GM18517 (cell line): Measurements from ENCODE around the gene SOX9.
"Not testable (repeated sequence)": the region's sequence is repeated elsewhere in the genome, so short reads cannot be mapped to it uniquely, and the experiment has no call there.

Experiments
- ATAC-seq: cut with Tn5 transposase; IDR thresholded peaks from one replicate; pipeline ENCODE4 v1.9.1; 2021; ENCODE audit warnings: mild to moderate bottlenecking, moderate library complexity; ENCODE audit not compliant: unreplicated experiment

Gene SOX9

DNA sequence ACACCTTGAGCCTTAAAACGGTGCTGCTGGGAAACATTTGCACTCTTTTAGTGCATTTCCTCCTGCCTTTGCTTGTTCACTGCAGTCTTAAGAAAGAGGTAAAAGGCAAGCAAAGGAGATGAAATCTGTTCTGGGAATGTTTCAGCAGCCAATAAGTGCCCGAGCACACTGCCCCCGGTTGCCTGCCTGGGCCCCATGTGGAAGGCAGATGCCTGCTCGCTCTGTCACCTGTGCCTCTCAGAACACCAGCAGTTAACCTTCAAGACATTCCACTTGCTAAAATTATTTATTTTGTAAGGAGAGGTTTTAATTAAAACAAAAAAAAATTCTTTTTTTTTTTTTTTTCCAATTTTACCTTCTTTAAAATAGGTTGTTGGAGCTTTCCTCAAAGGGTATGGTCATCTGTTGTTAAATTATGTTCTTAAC is 4.4 kb downstream of the SOX9 start:
- ATAC-seq: no peak

DNA sequence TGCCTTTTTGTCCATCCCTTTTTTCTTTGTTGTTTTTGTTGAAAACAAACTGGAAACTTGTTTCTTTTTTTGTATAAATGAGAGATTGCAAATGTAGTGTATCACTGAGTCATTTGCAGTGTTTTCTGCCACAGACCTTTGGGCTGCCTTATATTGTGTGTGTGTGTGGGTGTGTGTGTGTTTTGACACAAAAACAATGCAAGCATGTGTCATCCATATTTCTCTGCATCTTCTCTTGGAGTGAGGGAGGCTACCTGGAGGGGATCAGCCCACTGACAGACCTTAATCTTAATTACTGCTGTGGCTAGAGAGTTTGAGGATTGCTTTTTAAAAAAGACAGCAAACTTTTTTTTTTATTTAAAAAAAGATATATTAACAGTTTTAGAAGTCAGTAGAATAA is 4.9 kb downstream of the SOX9 start:
- no peak for ATAC-seq

DNA sequence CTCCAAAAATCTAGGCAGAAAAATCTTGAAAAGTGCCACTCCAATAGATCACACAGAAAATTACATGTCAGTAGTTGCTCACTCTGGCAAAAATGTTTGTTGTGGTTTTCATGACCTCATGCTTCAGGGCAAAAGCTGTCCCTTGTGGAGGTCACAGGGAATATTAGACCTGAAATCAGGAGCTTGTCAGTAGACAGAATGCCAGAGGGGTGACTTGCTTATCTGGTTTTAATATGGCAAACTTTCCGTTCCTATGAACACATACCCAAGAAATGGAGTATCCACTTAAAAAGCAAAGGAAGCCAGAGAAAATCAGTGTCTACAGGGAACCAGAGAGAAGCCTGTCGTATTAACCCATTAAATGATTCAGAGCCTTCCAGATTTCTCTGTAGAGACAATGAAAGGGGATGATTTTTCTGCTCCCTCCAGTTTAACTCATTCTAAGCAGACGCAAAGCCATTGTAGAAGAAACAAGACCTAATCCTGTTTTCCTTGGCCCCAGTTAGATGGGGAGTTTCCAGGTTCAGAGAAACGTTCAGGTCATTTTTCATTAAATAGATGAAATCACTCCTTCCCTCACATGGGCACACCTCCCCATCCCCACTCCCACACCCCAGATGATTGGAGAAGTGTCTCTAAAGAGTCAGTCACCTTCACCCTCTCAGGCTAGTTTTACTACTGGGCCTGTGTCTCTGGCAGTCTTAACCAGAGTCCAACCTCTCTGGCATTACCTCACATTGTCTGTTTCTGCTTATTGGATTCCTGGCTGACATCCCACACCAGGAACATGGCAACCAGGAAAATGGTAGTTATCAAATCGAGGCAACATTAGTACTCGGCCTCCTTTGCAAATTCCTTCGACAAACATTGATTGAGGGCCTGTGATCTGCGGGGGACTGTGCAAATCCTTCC is 6.0 kb downstream of the SOX9 start:
- ATAC-seq: no peak

DNA sequence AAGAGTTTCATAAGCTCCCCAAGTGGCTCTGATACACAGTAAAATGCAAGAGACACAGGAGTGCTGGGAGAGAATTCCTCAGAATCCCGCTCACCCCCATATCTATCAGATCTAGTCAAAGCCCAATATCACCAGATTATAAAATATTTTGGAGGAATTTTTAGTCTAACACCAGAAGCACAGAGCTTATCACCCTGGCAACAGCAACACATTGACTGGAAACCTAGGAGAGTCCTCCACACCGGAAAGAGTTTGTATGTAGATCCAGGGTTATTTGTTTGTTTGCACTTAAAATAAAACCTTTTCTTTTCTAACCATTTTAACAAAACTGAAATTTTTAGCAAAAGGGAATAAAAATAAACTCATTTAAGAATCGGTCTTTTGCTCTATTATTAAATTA is 7.2 kb downstream of the SOX9 start:
- ATAC-seq: no peak

DNA sequence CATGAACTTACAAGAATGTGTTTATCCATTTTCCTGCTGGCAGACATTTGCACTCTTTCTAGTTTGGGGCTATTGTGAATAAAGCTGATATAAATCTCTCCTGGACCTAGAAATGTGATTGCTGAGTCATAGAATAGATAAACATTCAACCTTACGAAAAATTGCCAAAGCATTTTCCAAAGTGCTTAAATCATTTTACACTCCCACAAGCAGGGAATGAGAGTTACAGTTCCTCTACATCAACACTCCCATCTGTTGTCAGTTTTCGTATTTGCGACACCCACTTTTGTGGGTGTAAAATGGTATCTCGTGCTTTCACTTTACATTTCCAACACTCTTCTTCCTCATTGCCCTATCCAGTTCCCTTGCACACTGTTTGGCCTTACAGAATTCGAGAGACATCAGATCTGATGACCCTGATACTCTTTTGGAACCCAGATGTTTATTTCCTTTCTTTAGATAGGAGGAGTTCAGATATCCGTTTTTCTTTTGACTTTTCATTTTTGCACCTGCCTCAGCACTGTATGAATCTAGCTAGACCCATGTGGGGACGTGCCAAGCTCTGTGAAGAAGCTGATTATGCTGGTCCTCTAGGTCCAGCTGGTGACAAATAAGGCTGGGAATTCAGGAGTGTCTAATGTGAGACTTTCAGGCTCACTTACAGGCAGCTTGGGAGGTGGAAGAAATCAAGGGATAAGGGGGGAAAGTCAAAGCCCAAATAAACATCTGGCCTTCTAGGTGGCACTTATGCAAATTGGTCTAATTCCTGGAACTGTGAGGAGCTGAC is 14.0 kb downstream of the SOX9 start:
- no peak for ATAC-seq

DNA sequence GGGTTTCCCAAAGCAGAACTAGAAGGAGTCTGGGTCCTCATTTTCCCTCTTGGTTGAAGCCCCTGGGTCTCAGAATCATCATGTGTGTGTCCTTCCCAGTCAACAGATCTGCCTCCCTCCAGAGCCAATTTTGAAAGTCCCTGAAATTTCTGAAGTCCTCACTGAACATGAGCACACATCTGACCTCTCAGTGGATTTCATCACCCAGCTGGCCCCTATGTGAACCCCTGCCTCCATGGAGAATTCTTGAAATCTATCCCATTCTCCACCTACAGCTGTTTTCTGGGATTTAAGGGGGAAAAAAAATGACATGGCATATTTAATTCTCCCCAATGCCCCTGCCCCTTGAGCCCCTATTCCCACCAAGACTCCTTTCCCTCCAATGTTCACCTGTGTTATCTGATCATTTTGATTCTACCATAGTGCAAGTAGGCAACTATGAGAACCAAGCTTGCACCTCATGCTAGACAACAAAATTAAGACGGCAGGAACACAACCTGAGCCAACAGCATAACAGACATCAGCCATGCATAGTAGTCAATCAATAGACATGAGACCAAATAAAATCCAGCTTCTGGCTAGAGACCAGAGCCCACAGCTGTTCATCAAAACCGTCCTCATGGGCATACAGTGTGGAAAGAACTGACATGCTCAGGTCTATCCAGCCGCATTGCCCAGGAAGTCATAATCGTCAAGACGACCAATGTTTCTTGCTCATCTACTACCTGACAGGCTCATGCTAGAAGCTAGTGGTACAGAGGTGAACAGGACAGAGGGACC is 14.9 kb downstream of the SOX9 start:
- ATAC-seq: no peak

DNA sequence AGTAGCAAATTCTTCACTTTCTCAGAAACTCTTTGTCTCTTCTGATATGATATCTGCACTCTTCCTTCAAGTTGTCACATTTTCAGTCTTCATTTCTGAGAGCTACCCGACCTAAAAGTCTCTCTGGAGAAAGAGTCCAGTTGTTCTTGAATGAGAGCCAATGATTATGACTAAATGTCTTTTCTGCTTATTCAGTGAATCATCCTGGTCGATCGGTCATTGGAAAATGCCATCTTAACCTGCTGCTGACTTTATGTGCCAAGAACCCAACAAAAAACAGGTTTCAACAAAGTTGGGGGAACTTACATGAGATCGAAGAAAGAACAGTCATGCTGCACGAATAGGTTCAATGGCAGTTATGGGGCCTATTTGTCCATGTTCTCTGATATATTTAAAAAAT is 15.9 kb downstream of the SOX9 start:
- no peak for ATAC-seq

DNA sequence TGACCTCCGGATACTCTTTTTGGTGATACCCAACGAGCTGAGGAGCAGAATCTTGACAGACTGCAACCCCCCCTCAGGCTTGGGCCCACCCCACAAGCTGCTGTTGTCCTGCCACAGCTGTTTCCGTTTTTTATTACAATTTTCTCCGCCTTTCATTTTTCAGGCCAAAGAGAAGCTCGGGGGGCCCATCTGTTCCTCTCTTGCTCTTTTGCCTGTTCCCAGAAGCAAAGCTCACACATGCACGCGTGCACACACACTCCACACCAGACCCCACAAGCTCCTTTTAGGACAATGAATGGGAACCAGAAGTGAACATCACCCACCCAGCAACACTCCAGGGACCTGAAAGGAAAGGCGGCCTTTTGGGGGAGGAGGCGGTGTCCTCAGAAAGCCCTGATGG is 16.3 kb downstream of the SOX9 start:
- no peak for ATAC-seq

DNA sequence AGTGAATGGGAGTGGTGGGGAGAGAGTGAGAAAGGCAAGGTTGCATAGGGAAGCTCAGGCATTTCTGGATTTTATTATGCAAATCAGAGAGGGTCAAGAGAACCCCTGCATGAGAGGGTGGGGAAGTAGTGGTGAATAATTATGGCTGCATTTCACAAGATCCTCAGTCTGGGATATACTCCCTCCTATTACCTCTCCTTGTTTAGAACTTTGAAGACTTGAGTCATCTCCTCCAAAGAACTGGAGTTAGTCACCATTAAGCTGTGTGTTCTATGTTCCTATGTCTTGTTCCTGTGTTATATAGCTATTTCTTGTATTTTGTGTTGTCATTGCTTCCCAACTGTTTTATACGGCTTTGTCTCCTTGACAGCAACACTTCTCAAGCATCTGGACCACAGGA is 18.4 kb downstream of the SOX9 start:
- no peak for ATAC-seq

DNA sequence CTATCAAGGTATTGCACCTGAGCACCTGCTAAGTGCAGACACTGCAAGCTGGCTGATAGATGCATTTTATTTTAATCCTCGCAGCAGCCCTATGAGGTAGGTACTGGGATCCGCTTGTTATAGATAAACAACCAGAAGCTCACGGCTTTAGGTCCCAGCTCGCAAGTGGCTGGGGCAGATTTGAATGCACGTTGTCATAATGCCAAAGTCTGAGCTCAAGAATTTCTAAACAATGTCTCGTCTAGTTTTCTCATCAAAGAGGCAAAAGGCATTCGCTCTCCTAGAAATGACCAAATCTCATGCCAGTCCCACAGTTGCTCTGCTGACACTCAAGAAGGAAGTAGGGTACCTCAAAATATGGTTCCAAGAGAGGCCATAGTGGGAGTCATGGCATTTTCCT is 20.5 kb downstream of the SOX9 start:
- ATAC-seq: no peak

DNA sequence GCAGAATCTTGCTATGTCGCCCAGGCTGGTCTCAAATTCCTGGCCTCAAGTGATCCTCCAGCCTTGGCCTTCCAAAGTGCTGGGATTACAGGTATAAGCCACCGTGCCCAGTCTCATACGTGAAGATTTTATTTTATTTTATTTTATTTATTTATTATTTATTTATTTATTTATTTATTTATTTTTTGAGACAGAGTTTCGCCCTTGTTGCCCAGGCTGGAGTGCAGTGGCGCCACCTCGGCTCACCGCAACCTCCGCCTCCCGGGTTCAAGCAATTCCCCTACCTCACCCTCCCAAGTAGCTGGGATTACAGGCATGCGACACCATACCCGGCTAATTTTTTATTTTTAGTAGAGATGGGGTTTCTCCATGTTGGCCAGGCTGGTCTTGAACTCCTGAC is 21.3 kb downstream of the SOX9 start:
- ATAC-seq: not testable (repeated sequence)

DNA sequence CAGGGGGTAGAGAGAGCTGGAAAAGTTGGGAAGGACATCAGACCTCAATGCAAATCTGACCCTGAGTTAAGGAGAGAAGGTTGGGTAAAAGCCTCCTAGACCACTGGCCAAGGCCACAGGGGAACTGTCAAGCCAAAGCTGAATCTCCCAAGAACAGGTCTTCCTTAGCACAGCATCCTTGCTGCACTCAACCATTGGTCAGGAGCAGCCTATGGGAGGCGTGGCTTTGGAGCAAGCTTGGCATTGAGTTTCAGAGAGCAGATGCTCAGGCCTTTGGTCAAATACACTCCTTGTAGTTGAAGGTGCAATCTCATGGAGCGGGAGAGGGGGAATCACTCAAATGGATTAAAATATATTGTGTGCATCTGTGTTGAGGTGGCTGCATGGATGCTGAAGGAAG is 21.8 kb downstream of the SOX9 start:
- ATAC-seq: no peak

DNA sequence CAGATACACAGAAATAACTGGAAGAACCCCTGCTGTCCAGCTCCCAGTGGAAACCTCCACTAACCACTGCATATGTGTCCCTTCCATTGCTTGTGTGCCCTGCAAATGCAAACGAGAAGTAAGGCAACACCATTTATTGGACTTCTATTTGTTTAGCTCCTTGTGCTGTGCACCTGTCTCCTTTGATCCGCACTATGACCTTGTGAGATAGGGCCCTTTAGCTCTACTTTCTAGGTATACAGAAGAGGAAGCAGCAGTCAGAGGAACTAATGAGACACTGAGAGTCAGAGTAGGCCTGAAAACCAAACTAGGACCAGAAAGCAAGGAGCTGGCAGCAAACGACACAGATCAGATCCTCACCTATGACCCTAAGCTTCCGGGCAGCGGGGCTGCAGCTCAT is 22.4 kb downstream of the SOX9 start:
- ATAC-seq: no peak

DNA sequence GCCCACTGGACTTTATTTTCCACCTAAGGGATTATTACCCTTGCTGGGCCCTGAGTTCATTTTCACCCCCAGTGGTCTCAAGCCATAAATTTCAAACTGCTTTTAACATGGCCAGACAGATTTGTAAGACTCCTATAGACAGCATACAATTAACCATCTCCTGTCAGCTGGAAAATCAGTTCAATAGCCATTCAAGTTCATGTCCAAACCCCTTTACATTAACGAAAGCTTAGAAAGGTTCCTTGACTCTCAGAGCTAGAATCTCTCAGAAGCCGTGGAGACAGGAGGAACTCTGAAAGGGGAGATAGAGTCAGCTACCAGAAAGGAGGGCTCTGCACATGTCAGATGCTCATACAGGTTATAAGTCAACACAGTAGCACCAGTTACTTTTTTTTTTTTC is 23.3 kb downstream of the SOX9 start:
- ATAC-seq: no peak

DNA sequence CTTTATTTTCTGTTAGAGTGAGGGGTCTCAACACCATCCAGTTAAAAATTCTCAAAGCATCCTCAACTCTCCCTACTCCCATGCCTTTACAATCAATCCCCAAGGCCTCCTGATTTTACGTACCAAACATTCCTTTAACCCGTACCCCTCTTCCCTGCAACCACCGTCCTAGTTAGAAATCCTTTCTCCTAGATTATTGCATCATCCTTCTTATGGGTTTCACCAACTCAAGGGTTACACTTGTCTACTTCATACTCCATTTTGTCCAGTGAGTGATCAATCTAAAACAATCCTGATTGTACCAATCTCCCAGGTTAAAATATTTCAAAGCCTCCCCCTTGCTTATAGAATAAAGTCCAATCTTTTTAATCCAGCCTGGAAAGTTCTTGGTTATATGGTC is 24.7 kb downstream of the SOX9 start:
- no peak for ATAC-seq

DNA sequence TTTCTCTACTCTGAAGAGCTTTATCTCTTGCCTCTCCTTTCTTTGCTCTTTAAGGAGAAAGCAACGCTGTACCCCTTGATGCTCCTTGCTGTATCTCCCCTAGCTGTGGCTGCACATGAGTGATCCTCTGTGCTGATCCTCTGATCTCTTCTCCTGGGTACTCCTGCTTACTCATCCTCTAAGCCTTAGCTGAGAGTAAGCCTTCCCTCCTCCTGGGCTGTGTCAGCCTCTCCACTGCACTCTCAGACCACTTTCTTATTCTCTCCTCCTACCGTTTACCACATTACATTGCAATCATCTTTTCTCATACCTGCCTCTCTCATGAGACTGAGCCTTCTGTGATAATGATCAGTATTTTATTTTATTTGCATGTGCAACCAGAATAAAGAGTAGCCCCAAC is 25.1 kb downstream of the SOX9 start:
- ATAC-seq: no peak

DNA sequence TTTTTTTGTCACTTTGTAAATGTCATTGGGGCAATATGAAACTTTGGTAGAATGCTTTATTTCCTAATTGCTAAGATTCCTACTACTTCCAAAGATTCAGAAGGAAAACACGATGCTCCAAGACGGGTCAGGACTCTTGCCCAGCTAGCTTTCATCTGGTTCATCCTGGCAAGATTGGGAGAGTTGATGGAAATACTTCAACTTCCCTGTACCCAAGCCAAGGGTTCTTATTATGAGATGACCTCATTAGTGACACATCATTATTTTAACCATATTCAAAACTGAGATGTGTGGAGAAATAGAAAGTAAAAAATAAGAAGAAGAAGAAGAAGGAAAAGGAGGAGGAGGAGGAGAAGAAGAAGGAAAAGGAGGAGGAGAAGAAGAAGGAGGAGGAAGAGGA is 25.6 kb downstream of the SOX9 start:
- no peak for ATAC-seq

DNA sequence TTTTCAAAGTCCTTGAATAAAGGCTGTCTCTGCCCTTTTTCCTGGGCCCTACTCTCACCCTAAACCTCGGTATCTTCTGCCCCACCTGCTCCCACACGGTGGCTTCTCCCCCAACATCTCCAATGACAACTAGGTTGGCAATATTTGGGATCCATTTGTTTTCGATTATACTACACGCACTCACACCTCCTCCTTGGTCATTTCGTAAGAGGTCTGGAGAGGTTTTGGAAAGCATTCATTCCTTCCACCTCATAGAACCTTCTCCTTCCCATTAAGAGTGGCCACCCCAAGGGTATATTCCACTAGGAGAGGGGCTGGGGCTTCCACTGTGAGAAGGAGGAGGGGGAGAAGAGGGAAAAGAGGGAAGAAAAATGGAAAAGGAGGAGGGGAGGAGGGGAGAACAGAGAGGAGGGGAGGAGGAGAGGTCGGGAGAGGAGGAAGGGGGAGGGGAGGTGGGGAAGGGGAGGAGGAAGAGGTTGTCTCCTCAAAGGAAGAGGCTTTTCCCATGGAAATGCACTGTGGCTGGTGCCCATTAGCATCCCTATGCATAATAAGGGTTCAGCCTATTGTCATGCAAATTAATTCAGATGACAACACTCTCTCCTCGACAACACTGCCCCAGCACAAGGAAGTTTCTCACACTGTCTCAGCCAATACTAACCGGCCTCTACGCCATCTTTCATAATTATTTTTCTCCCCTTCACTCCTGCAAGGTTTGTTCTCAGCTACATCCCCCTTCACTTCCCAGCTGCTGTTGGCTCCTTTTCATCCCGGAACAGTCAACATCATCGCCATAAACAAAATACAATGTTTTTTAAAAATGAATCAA is 30.0 kb downstream of the SOX9 start:
- ATAC-seq: no peak

DNA sequence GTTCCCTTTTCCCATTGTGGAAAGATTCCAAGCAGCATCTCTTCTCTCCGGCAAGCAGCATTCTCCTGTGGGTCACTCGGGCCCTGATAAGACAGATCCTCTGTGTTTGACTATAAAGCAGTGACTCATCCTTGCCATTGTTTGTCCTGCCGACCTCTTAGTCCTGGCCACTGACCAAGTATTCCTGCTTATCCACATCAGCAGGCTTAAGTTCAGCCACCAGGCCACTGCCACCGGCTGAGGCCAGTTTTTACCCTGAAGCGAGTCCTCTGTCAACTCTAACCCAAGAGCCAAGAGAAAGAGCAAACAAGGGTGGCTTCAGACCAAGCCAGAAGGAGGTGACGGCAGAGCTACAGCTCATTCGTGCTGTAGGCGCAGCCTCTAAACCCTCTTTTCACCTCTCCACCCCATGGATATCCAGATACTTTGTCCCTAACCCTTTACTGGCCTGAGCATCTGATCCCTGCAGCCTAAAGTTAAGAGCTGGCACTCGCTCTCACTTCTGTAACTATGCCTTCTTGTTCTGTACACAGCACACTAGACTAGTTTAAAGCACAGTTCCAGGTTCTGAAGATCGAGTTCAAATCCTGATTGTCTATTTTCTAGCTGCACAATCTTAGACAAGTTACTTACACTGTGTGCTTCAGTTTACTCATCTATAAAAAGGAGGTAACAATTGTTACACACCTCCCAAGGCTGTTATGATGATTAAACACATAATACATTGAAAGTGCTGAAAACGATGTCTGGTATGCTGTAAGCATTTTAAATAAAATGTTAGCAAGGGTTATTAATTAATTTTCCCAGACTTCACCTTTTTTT is 31.0 kb downstream of the SOX9 start:
- ATAC-seq: no peak
